ENCODE results near the gene USP47. TPM values are rescaled to one million over a fixed set of nuclear protein-coding genes. Genes with fewer than 3 reads are reported as not detected.

USP47 gene
- total and polyA plus RNA-seq, 2 of the 13 experiments (the other 11 are each of a cell fraction or from before 2014, with no cell fraction given), result 12.2 to 52.7 TPM

DNA sequence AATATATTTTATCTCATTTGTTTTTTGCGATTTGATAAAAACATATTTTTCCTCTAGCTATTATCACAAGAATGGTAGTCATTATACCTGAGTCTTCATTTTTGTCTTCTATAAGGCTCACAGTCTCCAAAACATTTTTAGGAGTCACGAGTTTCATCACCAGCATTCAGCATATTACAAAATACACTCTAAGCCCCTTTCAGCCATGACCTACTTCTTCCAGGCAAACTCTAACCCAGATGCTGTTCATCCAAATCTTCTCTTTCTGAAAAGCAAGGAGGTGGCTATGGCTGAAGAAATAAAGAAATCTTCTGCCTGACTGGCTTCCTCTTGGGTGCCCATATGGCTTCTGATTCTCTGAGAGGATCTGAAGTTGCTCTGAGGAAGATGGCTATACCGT is 35.7 kb upstream of the USP47 start (continued):
- TF ChIP-seq, protein P1, sequence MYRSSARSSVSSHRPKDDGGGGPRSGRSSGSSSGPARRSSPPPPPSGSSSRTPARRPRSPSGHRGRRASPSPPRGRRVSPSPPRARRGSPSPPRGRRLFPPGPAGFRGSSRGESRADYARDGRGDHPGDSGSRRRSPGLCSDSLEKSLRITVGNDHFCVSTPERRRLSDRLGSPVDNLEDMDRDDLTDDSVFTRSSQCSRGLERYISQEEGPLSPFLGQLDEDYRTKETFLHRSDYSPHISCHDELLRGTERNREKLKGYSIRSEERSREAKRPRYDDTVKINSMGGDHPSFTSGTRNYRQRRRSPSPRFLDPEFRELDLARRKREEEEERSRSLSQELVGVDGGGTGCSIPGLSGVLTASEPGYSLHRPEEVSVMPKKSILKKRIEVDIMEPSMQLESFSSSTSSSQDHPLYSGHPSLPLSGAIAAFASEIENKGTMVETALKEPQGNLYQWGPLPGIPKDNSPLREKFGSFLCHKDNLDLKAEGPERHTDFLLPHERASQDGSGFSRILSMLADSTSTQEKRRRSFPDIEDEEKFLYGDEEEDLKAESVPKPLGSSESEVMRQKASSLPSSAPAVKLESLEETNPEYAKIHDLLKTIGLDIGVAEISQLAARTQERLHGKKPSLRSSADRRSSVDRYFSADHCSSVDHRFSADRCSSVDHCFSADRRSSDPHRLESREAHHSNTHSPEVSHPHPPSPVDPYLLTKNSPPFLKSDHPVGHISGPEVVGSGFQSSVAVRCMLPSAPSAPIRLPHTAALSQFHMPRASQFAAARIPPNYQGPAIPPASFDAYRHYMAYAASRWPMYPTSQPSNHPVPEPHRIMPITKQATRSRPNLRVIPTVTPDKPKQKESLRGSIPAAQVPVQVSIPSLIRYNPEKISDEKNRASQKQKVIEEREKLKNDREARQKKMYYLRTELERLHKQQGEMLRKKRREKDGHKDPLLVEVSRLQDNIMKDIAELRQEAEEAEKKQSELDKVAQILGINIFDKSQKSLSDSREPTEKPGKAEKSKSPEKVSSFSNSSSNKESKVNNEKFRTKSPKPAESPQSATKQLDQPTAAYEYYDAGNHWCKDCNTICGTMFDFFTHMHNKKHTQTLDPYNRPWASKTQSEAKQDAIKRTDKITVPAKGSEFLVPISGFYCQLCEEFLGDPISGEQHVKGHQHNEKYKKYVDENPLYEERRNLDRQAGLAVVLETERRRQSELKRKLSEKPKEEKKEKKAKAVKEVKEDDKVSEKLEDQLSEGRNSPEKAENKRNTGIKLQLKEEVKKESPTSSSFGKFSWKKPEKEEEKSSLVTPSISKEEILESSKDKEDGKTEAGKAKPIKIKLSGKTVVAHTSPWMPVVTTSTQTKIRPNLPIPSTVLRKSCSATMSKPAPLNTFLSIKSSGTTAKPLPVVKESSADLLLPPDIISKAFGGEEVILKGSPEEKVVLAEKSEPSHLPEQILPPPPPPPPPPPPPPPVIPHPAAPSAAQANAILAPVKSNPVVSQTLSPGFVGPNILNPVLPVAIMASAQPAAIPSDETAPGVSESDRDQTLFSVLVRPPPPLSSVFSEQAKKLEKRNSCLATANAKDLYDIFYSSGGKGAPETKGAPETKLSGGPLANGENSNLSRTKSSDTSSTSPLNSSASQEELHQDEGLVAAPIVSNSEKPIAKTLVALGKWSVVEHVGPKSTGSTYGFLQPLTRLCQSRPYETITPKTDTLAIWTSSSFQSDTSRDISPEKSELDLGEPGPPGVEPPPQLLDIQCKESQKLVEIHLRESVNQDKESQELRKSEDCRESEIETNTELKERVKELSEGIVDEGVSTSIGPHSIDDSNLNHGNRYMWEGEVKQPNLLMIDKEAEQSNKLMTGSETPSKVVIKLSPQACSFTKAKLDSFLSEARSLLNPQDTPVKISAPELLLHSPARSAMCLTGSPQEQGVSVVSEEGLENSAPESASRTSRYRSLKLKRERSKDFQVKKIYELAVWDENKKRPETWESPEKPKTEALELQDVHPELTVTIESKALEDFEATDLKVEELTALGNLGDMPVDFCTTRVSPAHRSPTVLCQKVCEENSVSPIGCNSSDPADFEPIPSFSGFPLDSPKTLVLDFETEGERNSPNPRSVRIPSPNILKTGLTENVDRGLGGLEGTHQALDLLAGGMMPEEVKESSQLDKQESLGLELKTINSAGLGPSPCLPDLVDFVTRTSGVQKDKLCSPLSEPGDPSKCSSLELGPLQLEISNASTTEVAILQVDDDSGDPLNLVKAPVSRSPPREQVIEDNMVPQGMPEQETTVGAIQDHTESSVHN (CRISPR knock-in tag; IDR thresholded peaks at IDR 0.05), result no peak
- TF ChIP-seq FIP1L1 (IDR thresholded peaks at IDR 0.05; ENCODE audit: borderline replicate concordance, insufficient read depth, low read depth, low read length), result no peak
- no peak for TF ChIP-seq WIZ (CRISPR knock-in tag; IDR thresholded peaks at IDR 0.05)
- TF ChIP-seq, protein P2, sequence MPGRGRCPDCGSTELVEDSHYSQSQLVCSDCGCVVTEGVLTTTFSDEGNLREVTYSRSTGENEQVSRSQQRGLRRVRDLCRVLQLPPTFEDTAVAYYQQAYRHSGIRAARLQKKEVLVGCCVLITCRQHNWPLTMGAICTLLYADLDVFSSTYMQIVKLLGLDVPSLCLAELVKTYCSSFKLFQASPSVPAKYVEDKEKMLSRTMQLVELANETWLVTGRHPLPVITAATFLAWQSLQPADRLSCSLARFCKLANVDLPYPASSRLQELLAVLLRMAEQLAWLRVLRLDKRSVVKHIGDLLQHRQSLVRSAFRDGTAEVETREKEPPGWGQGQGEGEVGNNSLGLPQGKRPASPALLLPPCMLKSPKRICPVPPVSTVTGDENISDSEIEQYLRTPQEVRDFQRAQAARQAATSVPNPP (CRISPR knock-in tag; IDR thresholded peaks at IDR 0.05), result no peak
- TF ChIP-seq HMG20B (CRISPR knock-in tag; conservative IDR thresholded peaks at IDR 0.05), result no peak
- TF ChIP-seq SRSF9 (IDR thresholded peaks at IDR 0.05; ENCODE audit: borderline replicate concordance, insufficient read depth, low read depth, low read length, poor library complexity, severe bottlenecking), result no peak
- TF ChIP-seq ZNF296 (CRISPR knock-in tag; conservative IDR thresholded peaks at IDR 0.05), result no peak
- TF ChIP-seq, protein P3, sequence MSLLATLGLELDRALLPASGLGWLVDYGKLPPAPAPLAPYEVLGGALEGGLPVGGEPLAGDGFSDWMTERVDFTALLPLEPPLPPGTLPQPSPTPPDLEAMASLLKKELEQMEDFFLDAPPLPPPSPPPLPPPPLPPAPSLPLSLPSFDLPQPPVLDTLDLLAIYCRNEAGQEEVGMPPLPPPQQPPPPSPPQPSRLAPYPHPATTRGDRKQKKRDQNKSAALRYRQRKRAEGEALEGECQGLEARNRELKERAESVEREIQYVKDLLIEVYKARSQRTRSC (CRISPR knock-in tag; IDR thresholded peaks at IDR 0.05; ENCODE audit: low read depth), result no peak
- TF ChIP-seq, protein P4, sequence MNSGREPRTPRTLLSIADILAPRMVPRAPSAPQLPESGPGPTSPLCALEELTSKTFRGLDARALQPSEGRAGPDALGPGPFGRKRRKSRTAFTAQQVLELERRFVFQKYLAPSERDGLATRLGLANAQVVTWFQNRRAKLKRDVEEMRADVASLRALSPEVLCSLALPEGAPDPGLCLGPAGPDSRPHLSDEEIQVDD (CRISPR knock-in tag; IDR thresholded peaks at IDR 0.05; ENCODE audit: borderline replicate concordance), result no peak
- TF ChIP-seq, protein P5, sequence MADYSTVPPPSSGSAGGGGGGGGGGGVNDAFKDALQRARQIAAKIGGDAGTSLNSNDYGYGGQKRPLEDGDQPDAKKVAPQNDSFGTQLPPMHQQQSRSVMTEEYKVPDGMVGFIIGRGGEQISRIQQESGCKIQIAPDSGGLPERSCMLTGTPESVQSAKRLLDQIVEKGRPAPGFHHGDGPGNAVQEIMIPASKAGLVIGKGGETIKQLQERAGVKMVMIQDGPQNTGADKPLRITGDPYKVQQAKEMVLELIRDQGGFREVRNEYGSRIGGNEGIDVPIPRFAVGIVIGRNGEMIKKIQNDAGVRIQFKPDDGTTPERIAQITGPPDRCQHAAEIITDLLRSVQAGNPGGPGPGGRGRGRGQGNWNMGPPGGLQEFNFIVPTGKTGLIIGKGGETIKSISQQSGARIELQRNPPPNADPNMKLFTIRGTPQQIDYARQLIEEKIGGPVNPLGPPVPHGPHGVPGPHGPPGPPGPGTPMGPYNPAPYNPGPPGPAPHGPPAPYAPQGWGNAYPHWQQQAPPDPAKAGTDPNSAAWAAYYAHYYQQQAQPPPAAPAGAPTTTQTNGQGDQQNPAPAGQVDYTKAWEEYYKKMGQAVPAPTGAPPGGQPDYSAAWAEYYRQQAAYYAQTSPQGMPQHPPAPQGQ (CRISPR knock-in tag; IDR thresholded peaks at IDR 0.05; ENCODE audit: borderline replicate concordance), result no peak
